Measurements from ENCODE around the gene MMRN2.
"Not testable (repeated sequence)": the region's sequence is repeated elsewhere in the genome, so short reads cannot be mapped to it uniquely, and the experiment has no call there.

The MMRN2 gene

DNA sequence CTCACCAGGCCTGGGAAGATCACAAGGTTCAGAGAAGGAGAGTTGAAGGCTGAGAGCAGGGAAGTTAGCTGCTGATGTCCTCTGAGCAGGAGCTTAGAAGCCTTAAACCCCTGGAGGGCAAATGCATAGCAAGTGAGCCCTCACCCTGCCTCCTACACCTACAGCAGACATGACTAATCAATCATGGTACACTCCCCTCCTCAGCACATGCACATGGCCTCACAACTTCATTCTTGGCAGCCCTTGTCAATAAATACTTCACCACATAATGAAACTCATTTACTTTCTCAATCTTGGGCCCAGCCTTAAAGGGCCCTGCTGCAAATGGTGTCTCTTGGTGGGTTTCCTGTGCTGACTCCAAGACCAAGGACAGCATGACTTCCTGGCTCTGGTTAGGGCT is 12.9 kb downstream of the MMRN2 start:
- peak in 1 of 10 donors; percentile 17 for DNase-seq
- intact Hi-C loops (cut with DNase I), result no loop called here

DNA sequence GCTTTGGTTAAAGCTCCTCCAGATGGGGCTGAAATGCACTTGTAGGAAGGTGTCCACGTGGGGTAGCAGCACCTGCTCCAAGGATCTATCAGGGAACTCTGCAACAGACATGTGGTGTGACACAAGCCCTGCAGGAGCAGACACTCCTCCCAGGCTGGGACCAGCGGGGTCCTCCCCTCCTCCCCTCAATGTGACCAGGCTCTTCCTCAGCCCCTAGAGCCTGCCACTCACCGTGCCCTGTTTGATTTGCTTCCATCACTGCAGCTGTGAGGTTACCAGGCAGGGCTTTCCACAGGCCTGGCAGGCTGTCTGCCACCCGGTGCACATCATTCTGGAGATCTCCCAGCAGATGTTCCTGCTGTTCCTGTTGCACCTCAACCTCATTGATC is 13.4 kb downstream of the MMRN2 start:
- intact Hi-C loops (cut with DNase I), result no loop called here

DNA sequence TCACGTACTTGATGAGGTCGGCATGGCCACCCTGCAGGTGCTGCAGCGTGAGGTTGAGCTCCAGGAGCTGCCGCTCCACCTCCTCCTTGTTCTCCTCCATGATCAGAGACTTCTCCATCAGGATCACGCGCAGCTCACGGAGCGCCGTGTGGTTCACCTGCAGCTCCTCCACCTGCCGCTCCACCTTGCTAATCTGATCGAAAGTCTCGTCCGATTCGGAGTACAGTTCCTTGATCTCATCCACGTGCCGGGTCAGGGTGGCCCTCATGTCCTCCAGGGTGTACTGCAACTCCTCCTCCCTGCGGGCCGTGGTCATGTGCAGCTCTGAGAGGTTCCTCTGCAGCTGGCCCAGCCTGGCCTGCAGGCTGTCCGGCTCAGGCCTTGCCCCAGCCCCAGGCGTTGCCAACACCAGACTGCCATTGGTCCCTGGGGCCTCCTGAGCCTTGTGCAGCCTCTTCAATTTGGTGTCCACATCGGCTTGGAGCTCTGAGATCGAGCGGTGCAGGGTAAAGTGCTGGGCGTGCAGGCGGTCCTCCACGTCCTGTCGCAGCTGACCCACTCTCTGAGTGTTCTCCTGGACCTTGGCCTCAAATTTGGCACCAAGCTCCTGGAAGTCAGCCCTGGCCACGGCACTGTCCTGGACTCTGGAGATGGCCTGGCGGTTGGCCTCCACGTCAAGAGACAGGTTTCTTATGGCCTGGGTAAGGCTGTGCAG is 13.9 kb downstream of the MMRN2 start:
- intact Hi-C loops (cut with DNase I), result no loop called here
- DNase-seq, result peak in 2 of 10 donors; percentile 72 to 85

More for the DNA sequence above, 13.4 kb downstream of the MMRN2 start:
- DNase-seq, result peak in 2 of 10 donors; percentile 26 to 66

DNA sequence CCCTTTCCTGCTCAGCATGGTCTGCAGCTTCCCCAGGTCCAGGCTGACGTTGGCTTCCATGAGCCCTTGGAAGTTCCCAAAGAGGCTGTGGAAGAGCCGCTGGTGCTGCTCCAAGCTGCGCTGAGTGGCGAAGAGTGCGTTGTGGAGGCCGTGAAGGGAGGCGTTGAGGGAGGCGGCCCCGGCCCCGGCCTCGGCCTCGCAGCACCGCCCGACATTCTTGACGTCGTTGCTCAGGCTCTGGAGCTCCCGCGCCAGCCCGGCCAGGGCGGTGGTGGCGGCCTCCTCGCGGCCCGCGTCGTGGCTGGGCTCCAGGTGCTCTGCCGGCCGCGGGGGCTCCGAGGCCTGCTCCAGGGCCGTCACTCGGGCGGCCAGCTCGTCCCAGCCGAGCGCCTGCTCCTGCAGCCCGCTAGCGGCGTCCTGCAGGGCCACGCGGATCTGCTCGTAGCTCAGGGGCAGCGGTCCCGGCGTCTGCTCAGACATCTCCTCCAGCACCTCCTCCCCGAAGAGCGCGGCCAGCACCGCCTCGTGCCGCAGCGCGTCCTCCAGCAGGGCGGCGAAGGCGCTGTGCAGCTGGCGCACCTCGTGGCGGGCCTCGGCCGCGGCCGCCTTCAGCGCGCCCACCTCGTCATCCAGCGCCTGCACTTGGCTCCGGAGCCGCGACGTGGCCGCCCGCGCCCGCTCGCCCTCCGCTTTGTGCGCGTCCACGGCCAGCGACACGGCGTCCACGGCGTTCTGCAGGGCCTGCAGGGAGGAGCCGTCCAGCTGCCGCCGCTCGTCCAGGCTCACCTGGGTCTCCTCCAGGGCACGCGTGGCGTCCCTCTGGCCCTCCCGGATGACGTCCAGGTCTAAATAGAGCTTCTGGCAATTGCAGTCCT is 14.7 kb downstream of the MMRN2 start:
- peak in 2 of 10 donors; percentile 77 to 81 for DNase-seq
- intact Hi-C loops (cut with DNase I), result no loop called here

DNA sequence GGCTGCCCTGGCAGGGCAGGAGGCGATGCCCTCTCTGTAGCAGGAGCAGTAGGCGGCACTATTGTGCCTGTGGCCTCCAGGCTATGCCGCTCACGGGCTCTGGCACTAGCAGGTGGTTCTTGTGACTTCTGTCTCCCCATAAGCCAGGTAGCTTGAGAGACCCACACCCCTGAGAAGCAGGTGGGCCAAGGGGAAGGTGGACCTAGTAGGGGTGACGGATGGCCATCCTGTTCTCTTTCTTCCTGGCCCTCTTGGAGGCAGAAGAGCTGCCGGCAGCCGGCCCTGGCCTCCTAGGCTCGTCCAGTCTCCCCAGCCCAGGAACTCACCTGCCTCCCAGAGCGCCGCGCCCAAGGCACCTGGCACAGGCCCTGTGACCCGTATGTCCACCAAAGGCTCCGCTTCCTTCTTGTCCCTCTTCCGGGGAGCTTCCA is 15.4 kb downstream of the MMRN2 start:
- DNase-seq, result peak in 2 of 10 donors; percentile 35 to 83
- intact Hi-C loops (cut with DNase I), result no loop called here

DNA sequence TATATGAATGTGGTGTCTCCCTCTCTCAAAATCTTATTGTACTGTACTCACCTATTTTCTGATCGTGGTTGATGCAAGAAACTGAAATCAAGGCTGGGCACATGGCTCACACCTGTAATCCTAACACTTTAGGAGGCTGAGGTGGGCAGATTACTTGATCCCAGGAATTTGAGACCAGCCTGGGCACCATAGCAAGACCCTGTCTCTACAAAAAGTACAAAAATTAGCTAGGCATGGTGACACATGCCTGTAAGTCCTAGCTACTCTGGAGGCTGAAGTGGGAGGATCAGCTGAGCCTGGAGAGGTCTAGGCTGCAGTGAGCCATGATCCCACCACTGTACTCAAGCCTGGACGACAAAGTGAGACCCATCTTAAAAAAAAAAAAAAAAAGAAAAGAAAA is 16.0 kb downstream of the MMRN2 start:
- peak in 2 of 10 donors; percentile 19 to 35 for DNase-seq
- intact Hi-C loops (cut with DNase I), result no loop called here

DNA sequence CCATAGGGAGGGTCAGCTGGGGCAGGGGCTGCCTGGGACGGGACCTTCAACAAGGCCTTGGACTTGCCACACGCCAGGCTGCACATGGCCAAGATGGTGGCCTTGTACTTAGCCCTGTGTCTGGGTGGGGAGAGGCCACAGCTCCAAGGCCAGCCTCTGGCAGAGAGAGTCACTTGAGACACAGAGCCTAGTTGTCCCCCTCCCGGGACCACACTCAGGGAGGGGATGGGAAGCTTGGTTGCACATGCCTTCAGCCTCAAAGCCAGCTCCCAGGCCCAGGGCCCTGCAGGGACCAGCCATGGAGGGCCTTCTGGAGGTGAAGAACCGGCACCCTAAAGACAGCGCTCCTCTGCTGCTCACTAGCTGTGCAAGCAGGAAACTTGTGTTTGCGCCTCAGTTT is 16.7 kb downstream of the MMRN2 start:
- intact Hi-C loops (cut with DNase I), result no loop called here
- DNase-seq, result peak in 1 of 10 donors; percentile 77

DNA sequence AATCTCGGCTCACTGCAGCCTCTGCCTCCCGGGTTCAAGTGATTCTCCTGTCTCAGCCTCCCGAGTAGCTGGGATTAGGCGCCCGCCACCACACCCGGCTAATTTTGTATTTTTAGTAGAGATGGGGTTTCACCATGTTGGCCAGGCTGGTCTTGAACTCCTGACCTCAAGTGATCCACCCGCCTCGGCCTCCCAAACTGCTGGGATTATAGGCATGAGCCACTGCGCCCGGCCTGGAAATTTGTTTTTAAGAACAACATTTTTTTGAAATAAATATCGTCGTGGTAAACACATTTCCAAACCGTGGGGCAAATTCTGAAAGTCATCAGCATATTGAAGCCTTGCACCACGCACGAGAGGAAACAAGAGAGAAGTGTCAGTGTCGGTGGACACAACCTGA is 17.3 kb downstream of the MMRN2 start:
- intact Hi-C loops (cut with DNase I), result not testable (repeated sequence)

DNA sequence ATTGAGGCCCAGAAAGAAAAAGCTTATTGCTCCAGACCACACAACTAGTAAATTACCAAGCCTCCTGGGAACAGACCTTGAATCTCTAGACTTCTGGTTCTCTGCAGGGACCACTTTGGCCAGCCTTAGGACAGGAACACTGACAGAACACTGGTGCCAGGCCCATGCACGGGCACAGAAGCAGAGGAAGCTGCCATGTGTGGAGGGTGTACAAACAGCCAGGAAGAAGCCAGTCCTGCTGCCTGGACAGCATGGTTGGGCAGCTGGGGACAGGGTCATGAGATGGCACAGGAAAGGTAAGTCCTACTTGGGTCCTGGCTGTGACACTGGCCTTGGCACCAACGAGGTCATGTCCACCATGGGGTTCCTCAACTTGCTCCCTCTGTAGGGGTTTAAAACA is 19.2 kb downstream of the MMRN2 start:
- DNase-seq, result peak in 1 of 10 donors; percentile 72
- intact Hi-C loops (cut with DNase I), result loop anchor here (5.0 kb wide), 1 partner anchor 209 kb away; no protein-coding TSS in a partner anchor

More for the DNA sequence above, 17.3 kb downstream of the MMRN2 start:
- DNase-seq, result peak in 1 of 10 donors; percentile 21

DNA sequence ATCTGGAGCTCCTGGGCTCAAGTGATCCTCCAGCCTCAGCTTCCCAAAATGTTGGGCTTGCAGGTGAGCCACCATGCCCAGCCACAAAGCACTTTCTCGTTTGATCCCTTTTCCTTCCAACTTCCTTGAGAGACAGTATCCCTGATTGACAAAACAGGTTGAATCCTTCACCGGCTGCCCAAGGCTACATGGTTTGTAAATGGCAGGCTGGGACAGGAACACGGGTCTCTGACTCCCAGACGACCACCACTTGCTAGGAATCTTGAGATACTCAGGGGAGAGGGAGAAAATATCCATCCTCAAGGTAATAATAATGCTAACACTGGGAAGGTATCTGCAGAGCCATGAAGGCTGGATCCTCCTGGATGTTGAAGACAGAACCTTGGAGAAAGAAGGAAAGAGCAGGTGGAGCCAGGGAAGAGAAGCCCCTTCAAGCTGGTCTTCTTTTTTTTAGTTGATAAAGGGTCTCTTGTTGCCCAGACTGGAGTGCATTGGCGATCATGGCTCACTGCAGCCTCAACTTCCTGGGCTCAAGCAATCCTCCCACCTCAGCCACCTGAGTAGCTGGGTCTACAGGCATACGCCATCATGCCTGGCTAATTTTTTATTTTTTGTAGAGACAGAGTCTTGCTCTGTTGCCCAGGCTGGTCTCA is 19.8 kb downstream of the MMRN2 start:
- intact Hi-C loops (cut with DNase I), result loop anchor here (5.0 kb wide), 1 partner anchor 210 kb away; no protein-coding TSS in a partner anchor
- peak in 1 of 10 donors; percentile 46 for DNase-seq

DNA sequence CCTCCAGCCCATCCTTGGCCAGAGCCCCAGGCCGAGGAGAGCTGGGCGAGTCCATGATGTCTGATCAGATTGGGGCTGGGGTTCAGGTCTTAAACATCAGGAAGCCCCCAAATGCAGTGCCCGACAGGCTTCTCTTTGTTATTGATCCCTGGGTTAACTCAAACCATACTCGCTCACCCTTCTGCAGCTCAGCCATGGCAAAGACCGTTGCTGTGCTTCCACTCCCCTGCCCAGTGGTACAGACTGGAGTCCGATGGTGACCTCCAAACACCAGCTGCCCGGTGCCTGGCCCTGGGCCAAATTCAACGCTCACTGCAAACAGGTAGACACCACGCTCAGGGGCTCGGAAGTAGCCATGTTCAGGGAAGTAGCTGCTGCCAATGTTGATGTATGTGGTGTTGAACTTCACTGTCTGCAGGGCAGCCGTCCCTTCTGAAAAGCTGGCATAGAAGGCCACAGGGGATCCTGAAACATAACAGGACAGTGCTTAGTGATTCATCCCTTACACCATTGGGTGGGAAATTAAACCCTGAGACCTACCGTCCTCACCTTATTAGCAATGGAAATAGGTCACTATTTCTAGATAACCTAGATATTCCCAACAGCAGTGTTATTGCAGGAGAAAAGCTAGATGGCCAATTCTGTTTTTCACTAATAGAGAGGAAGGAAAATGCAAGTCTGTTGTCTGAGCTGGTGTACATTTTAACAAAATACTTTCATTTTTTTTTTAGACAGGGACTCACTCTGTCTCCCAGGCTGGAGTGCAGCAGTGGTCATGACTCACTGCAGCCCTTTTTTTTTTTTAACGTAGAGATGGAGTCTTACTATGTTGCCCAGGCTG is 20.5 kb downstream of the MMRN2 start:
- DNase-seq, result peak in 1 of 10 donors; percentile 69
- intact Hi-C loops (cut with DNase I), result loop anchor here (5.0 kb wide), 1 partner anchor 210 kb away; no protein-coding TSS in a partner anchor

DNA sequence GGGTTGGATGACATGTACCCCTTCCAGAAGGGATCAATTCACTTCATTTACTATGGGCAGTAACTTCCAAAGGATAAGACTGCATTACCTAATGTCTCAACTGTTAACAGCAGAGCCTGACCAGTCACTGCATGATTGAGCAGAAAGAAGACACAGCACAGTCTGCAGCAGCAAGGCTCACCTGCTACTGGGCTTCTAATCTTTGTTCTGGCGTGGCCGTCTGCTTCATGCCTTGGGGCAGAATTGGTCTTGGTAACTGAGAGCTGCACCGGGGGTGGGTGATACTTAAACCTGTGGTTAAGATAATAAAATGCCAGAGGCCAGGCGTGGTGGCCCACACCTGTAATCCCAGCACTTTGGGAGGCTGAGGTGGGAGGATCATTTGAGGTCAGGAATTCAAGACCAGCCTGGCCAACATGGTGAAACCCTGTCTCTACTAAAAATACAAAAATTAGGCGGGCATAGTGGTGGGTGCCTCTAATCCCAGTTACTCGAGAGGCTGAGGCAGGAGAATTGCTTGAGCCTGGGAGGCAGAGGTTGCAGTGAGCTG is 23.2 kb downstream of the MMRN2 start:
- intact Hi-C loops (cut with DNase I); DNase-seq: not testable (repeated sequence)

DNA sequence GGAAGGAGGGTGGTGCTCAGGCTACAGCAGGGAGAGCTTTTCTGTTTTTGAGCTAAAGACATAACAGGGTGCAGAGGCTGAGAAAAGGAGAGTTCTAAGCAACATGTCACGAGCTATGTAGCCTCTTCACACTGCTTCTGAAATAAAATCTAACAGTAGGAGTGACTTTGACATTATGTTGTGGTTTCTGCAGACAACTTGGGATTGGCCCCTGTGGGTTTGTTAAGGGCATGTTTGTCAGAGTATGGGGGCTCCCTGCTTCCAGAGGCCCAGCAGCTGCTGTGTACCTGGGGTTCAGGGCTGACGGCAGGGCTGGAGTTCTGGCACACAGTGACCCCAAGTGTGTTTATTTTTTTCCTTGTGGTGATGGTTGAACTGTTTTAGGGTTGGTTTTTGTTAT is 24.7 kb downstream of the MMRN2 start:
- DNase-seq, result no peak
- intact Hi-C loops (cut with DNase I), result no loop called here

DNA sequence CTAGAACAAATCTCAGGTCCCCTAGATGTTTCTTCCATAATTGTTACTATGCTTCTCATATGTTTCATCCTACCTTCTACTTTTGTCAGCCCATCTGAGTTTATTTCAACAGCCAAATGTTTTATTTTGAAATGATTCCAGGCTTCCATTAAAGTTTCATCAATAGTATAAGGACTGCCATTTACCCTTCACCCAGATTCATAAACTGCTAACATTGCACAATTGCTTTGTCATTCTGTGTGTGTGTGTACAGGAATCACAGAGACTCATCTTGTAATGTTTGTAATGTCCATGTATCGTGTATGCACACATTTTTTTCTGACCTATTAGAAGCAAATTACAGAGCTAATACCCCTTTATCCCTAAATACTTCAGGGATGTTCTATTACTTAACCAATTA is 25.5 kb downstream of the MMRN2 start:
- intact Hi-C loops (cut with DNase I), result no loop called here
- DNase-seq, result no peak

DNA sequence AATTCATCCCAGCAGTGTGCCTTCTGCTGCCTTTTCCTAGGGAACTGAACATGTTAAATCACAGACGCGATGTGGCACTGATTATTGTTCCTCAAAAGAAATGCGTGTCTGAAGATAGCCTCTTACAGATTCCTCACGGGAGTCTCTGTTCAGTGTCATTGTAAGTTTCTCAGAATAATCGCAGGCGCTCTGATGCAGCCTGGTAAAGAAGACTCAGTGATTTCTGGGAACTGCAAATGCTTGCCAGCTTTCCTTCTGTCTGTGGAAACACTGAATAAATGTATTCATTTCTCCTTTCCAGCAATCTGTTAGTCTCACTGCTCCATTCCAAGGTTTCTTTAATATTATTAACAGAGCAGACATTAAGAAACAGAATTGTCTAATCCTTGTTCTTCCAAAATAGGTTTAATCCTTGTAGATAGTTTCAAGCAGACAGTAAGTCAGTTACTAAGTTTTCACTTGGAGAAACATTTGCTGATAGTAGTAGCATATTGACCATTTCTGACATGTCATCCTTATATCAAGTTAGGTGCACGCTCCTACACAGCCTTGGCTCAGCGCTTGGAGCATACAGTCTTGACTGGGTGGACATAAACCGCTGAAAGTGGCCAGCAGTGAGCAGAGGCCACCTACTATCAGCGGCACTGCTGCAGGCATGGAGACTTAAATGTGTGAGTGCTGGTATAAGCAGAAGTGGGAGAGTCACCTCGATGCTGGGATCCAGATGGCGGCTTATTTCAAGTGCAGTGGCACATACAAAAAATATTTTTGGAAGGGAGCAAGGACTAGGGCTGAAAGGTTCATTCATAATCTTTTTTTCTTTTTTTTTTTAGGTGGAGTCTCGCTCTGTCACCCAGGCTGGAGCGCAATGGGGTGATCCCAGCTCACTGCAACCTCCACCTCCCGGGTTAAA is 27.7 kb downstream of the MMRN2 start:
- intact Hi-C loops (cut with DNase I), result no loop called here
- no peak for DNase-seq

DNA sequence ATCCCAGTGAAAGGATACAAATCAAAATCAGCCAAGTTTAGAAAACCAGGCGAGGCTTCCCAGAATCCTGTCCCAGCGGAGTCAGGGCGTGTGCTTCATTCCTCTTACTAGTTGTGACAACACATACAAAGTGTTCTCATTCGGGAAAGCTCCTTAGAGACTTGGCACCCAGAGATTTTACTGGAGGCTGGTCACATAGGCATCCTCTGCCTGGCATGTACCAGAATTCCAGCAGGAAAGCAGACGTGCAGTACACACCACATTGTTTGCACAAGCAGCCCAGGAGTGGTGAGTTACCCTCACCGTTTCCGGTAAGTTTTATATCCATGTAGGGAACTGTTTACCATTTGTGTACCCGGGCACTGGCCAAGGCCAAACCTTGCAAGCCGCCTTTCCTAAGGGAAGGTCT is 34.9 kb downstream of the MMRN2 start:
- no peak for DNase-seq
- intact Hi-C loops (cut with DNase I), result no loop called here

DNA sequence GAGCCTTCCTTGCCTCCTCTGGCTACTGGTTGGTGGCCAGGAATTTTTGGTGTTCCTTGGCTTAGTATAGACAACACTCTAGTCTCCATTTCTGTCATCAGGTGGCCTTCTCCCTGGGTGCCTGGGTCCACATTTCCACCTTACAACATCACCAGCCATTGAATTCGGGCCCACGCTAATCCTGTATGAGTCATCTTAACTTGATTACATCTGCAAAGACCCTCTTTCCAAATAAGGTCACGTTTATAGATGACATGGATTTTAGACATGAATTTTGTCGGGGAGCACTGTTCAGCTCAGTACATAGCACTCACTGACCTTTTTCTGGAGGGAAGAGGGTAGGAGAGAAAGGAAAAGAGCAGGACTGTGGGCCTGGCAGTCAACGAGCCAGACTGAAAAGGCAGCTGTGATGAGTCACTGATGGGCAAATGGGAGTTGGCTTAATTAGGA is 39.4 kb downstream of the MMRN2 start:
- no peak for DNase-seq
- intact Hi-C loops (cut with DNase I), result no loop called here

DNA sequence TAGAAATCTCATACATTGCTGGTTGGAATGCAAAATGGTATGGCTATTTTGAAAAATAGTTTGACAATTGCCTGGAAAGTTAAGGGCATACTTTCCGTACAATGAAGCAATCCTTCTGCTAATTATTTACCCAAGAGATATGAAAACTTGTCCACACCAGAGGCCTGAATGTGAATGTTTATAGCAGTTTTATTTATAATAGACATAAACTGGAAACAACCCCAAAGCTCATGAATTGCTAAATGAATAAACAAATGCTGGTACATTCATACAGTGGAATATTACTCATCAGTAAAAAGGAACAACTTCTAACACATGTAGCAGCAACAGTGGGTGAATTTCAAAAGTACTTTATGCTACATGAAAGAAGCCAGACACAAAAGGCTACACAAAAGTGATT is 42.7 kb downstream of the MMRN2 start:
- intact Hi-C loops (cut with DNase I), result no loop called here
- DNase-seq, result no peak

DNA sequence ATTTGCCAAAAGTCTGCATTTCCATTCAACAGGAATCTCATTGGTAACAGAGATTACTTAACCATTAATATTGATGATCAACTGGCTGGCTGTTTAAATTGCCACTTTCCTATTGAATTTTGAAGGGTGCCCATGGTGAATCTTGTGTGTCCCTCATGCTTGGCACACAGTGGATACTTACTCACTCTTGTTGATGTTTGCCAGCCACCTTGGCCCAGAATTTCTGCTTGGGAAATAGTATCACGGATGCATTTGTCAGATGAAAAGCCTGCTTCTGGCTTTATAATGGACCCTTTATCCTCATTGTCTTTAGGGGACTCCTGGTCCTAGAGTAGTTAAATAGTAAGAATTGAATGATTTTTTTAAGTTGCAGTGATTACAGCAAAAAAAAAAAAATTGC is 52.0 kb downstream of the MMRN2 start:
- intact Hi-C loops (cut with DNase I), result no loop called here

More for the DNA sequence above, 52.0 kb downstream of the MMRN2 start:
- no peak for DNase-seq
